Sigmoid colon (tissue), 7 donors: ENCODE measurements around the gene ATMIN. TPM values are rescaled to one million over a fixed set of nuclear protein-coding genes. Genes with fewer than 3 reads are reported as not detected.

ENCODE experiments used
- DNase-seq: peaks from one replicate; pipeline ENCODE4 v3.0.0-alpha.2; 2019
- H3K27ac ChIP-seq, 4 donors: fragments of 200-600 bp; sonication (generic); one replicate each; pipeline ENCODE4 v1.5.1; 2016 to 2019; ENCODE audit warnings: mild to moderate bottlenecking in 1 of 4
- H3K27me3 ChIP-seq, 3 donors: fragments of 200-600 bp; sonication (generic); one replicate each; pipeline ENCODE4 v1.5.1; 2019; ENCODE audit warnings: mild to moderate bottlenecking in 1 of 3
- H3K36me3 ChIP-seq, 4 donors: fragments of 200-600 bp; sonication (generic); one replicate each; pipeline ENCODE4 v1.5.1; 2016 to 2019
- H3K4me1 ChIP-seq, 4 donors: fragments of 200-600 bp; sonication (generic); one replicate each; pipeline ENCODE4 v1.5.1; 2017 to 2019
- H3K4me3 ChIP-seq, 4 donors: fragments of 200-600 bp; sonication (generic); one replicate each; pipeline ENCODE4 v1.5.1; 2017 to 2019; ENCODE audit warnings: mild to moderate bottlenecking in 2 of 4, moderate library complexity in 1 of 4
- H3K9me3 ChIP-seq, 4 donors: fragments of 200-600 bp in 3 of 4; sonication (generic) in 3 of 4; one replicate each; pipeline versions ENCODE4 v1.5.1 to v1.6.1; 2013 to 2019
- EP300 ChIP-seq, 4 donors: sonication (generic); formaldehyde crosslinking; IDR thresholded peaks; one replicate each; pipeline ENCODE4 v1.6.1; 2017; ENCODE audit warnings: antibody characterized with exemption in 4 of 4
- POLR2A ChIP-seq, 2 donors: fragments of 450-650 bp; IDR thresholded peaks; one replicate each; pipeline ENCODE4 v1.6.1; 2016; ENCODE audit warnings: antibody characterized with exemption in 2 of 2, mild to moderate bottlenecking in 2 of 2, moderate library complexity in 2 of 2
- POLR2AphosphoS5 ChIP-seq, 4 donors: sonication (generic); formaldehyde crosslinking; IDR thresholded peaks; one replicate each; pipeline ENCODE4 v1.6.1; 2017; ENCODE audit warnings: antibody characterized with exemption in 4 of 4
- WGBS, 2 donors: extraction: QIAGEN DNeasy Blood & Tissue Kit; methylation state at CpG; one replicate each; pipeline ENCODE4 v1.1.7; 2013; 5-methylcytosine and 5-hydroxymethylcytosine counted together
- intact Hi-C: fragments of 100-400 bp; cut with DNase I; formaldehyde crosslinking; loops from one replicate; pipeline ENCODE4 v1.15.1; 2023
- polyA plus RNA-seq, 3 donors: library from polyadenylated mRNA; stranded (reverse); fragments of 200-250 nt; gene quantifications; one replicate each; pipeline ENCODE4 v1.2.3, GENCODE V29; 2013
- total RNA-seq, 4 donors: library from RNA; depleted of rRNA; stranded (reverse); fragments of >200 nt; gene quantifications; one replicate each; pipeline ENCODE4 v1.1.0, GENCODE V29; 2016
- TF ChIP-seq, protein P1 (sequence below), 4 experiments: fragments of 450-650 bp in 3 of 4; fragments of 200-600 bp in 1 of 4; IDR thresholded peaks; one replicate each; pipeline ENCODE4 v1.5.1; 2016 to 2019; ENCODE audit warnings: antibody characterized with exemption in 4 of 4, mild to moderate bottlenecking in 3 of 4, moderate library complexity in 2 of 4
- donor health status: healthy with polysubstance abuse.
- donor health status: Bipolar disorder and iron deficiency.
- donor health status: healthy.

Gene ATMIN
- total and polyA plus RNA-seq, 7 donors, result 14.1 to 31.9 (median 26.3) TPM

DNA sequence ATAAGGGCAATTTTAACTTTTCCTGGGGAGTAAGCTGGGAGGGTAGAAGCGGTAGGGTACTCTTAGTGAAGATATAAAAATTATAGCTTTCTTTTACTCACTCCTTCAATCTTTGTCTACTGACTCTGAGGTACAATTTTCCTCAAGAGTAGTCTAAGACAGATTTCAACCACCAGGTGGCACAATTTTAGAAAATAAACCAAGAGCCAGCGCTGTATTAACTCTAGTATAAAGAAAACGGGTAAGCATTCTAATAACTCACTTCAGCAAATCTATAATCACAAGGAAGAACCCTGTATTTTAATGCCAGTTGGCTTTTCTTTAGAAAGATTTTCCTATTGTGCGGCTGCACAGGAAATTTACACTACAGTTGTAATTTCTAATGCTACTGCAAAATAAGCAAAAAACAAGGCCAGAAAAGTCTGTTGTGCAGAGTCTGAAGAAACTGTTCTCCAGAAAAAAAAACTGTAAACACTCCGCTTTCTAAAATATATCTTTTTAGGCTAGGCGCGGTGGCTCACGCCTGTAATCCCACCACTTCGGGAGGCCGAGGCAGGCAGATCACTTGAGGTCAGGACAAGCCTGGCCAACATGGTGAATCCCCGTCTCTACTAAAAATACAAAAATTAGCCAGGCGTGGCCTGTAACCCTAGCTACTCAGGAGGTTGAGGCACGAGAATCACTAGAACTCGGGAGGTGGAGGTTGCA, 30.8 kb upstream of the ATMIN start:
- Histone ChIP-seq H3K4me1 (peaks cover 0 to 29% (median 22%) of the 10 kb centered on the region in 4 donors), H3K27ac (peak overlapping the region; percentile 39 to 98 (median 48)), H3K4me3 (peak overlapping the region in 2 of 4 donors; percentile 80 to 88), H3K36me3 (no peaks in the 10 kb centered on the region), H3K27me3 (no peaks in the 10 kb centered on the region), H3K9me3 (no peaks in the 10 kb centered on the region)
- no peak for DNase-seq
- TF ChIP-seq POLR2AphosphoS5 (IDR thresholded peaks at IDR 0.05), result no peak
- TF ChIP-seq, protein P1, sequence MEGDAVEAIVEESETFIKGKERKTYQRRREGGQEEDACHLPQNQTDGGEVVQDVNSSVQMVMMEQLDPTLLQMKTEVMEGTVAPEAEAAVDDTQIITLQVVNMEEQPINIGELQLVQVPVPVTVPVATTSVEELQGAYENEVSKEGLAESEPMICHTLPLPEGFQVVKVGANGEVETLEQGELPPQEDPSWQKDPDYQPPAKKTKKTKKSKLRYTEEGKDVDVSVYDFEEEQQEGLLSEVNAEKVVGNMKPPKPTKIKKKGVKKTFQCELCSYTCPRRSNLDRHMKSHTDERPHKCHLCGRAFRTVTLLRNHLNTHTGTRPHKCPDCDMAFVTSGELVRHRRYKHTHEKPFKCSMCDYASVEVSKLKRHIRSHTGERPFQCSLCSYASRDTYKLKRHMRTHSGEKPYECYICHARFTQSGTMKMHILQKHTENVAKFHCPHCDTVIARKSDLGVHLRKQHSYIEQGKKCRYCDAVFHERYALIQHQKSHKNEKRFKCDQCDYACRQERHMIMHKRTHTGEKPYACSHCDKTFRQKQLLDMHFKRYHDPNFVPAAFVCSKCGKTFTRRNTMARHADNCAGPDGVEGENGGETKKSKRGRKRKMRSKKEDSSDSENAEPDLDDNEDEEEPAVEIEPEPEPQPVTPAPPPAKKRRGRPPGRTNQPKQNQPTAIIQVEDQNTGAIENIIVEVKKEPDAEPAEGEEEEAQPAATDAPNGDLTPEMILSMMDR (IDR thresholded peaks at IDR 0.05), result peak in 3 of 4 experiments; percentile 52 to 61 (median 57)
- WGBS, 2 donors, result 56 to 62% methylated on average over 14 of the region's 14 CpGs
- intact Hi-C loops, result loop anchor here (5.0 kb wide), 1 partner anchor 93 kb away; the partner anchor contains the start of gene GCSH

GRCh38 chr16:81005610-81006161, 30.0 kb upstream of the ATMIN start:
- Histone ChIP-seq H3K27ac (peak overlapping the region; percentile 97 to 100 (median 98)), H3K36me3 (no peaks in the 10 kb centered on the region), H3K4me3 (peak overlapping the region; percentile 80 to 94 (median 88)), H3K9me3 (no peaks in the 10 kb centered on the region), H3K27me3 (no peaks in the 10 kb centered on the region), H3K4me1 (peaks cover 0 to 29% (median 22%) of the 10 kb centered on the region in 4 donors)
- TF ChIP-seq POLR2AphosphoS5 (IDR thresholded peaks at IDR 0.05), result no peak
- TF ChIP-seq POLR2A (IDR thresholded peaks at IDR 0.05), result no peak
- TF ChIP-seq, protein P1 (IDR thresholded peaks at IDR 0.05), result no peak
- no peak for TF ChIP-seq EP300 (IDR thresholded peaks at IDR 0.05)
- DNase-seq, result no peak
- intact Hi-C loops, result loop anchor here (2.0 to 5.0 kb wide), 3 partner anchors 29 to 92 kb away; partner anchors contain the start of genes ATMIN, C16orf46 and GCSH
- whole genome bisulfite sequencing, 2 donors, result 34 to 36% methylated on average over 18 of the region's 18 CpGs

DNA sequence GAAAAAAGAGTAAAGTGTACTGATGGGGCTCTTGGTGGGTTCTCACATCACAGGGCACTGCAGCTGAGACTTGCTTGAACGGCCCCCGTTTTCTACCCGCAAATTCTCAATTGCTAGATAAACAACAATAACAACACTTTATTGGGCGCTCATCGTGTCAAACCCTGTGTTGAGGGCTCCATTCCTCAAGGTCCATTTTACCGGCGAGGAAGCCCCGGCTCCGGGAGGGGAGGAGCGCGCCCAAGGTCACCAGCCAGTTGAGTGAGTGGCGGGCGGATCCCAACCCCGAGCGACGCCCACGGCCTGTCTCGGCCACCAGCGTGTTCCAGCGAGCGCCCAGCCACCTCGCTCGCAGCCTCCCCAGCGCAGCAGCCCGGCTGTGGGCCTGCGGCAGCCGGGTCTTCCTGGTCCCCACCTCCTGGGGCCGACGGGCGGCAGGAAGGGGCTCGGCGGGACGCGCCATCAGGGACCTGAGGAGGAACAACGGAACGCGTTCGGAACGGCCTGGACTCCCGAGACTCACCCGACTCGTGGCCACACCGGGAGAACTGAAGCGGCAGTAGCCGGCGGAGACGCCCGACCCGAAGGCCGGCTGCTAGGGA, 29.3 kb upstream of the ATMIN start:
- H3K27ac ChIP-seq, result peak overlapping the region; percentile 97 to 100 (median 98)
- WGBS, 2 donors, result 0% methylated on average over 50 of the region's 50 CpGs
- no peaks in the 10 kb centered on the region for H3K36me3 ChIP-seq
- peaks cover 0 to 29% (median 22%) of the 10 kb centered on the region in 4 donors for H3K4me1 ChIP-seq
- H3K9me3 ChIP-seq, result no peaks in the 10 kb centered on the region
- H3K4me3 ChIP-seq, result peak overlapping the region; percentile 80 to 94 (median 88)
- H3K27me3 ChIP-seq, result no peaks in the 10 kb centered on the region
- peak; percentile 86 for DNase-seq
- TF ChIP-seq EP300 (IDR thresholded peaks at IDR 0.05), result no peak
- no peak for TF ChIP-seq POLR2A (IDR thresholded peaks at IDR 0.05)
- TF ChIP-seq, protein P1 (IDR thresholded peaks at IDR 0.05), result no peak
- TF ChIP-seq POLR2AphosphoS5 (IDR thresholded peaks at IDR 0.05), result no peak
- intact Hi-C loops, result loop anchor here (2.0 to 5.0 kb wide), 3 partner anchors 28 to 91 kb away; partner anchors contain the start of genes ATMIN, C16orf46 and GCSH

DNA sequence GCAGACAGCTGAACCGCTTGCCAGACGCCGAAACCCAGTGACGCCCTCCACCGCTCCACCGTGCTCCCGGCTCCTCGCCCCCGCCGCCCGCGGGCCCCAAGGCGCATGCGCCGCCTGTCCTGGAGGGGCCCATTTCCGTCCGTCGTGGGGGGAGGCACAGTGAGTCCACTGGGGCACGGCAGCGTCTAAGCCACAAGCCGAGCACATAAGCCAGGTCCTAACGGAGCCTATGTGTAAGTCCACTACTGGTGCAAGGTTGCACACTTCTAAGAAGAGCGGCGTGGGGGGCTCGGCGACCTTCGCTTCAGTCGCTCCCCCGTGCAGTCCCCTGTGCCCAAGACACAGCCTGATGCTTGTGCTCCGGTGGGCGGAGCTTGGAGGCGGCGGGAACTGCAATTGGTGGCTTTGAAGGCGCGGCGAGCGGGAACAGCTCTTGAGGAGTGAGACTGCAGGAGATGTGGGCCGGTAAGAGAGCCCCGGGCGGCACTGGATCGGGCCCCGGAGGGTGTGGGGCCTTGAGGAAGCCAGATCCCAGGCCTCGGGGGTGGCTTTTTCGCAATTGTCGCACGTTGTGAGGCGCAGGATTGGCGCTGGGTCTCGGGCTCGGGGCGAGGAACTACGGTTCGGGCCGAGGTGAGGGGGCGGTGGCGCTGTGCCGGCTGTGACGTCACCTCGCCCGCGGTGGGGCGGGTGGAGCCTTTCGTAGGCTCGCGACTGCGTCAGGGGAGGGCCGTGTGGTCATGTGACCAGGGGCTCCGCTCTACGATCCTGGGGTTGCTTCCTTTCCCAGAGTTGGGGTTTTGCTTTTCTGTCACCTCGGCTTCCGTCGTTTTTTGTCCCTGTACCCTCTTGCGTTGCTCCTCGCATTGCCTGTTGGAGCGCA, 28.6 kb upstream of the ATMIN start, which contains the start of the genes CENPN and CMC2:
Gene CENPN (plus strand): TSS at position 402 of the 883 bp plus-strand sequence. CDS start 4,726 bp downstream, outside the sequence.
Gene CMC2 (minus strand): TSS at position 73 of the 883 bp plus-strand sequence. CDS start 9,491 bp downstream, outside the sequence.
- peak within 1 kb of the TSS; percentile 97 to 100 (median 98) for H3K27ac ChIP-seq
- H3K36me3 ChIP-seq, result no peaks in the 10 kb centered on the region
- peaks cover 0 to 29% (median 22%) of the 10 kb centered on the region in 4 donors for H3K4me1 ChIP-seq
- DNase-seq, result peak; percentile 100
- peak within 1 kb of the TSS; percentile 80 to 94 (median 88) for H3K4me3 ChIP-seq
- no peaks in the 10 kb centered on the region for H3K9me3 ChIP-seq
- intact Hi-C loops, result loop anchor here (2.0 to 5.0 kb wide), 3 partner anchors 28 to 90 kb away; partner anchors contain the start of genes ATMIN, C16orf46 and GCSH
- TF ChIP-seq POLR2AphosphoS5 (IDR thresholded peaks at IDR 0.05) (peak; percentile 96 to 98 (median 98)), POLR2A (IDR thresholded peaks at IDR 0.05) (peak; percentile 86 to 88), EP300 (IDR thresholded peaks at IDR 0.05) (peak in 2 of 4 donors; percentile 2 to 79)
- TF ChIP-seq, protein P1 (IDR thresholded peaks at IDR 0.05), result no peak
- WGBS, 2 donors, result 0 to 1% methylated on average over 75 of the region's 75 CpGs
- H3K27me3 ChIP-seq, result no peaks in the 10 kb centered on the region
